ENCODE results near the gene SLC5A12. TPM values are rescaled to one million over a fixed set of nuclear protein-coding genes. Genes with fewer than 3 reads are reported as not detected.

SLC5A12 gene
- total and polyA plus RNA-seq, 3 experiments from 2014 or later: not detected

- Mint-ChIP-seq H3K4me3 (no peak overlapping the region), H3K27ac (no peak overlapping the region), H3K36me3 (no peaks in the 10 kb centered on the region), H3K27me3 (peaks cover 0 to 1% of the 10 kb centered on the region in 2 donors), H3K9me3 (peaks cover 0 to 12% (median 7%) of the 10 kb centered on the region in 5 donors), H3K4me1 (no peaks in the 10 kb centered on the region)
- no peaks in the 10 kb centered on the region for H3K4me1 ChIP-seq (ENCODE audit: insufficient read depth, low read length)
- no peaks in the 10 kb centered on the region for H3K27me3 ChIP-seq (ENCODE audit: insufficient read depth, low read length, poor library complexity, severe bottlenecking)
- H3K36me3 ChIP-seq (ENCODE audit: insufficient read depth, low read length): no peaks in the 10 kb centered on the region
- H3K27ac ChIP-seq (ENCODE audit: low read depth, low read length): no peak overlapping the region
- no peaks in the 10 kb centered on the region for H3K9me3 ChIP-seq (ENCODE audit: low read length)
- no peak for DNase-seq
- no peak overlapping the region for H3K4me3 ChIP-seq (ENCODE audit: low read length)
- CTCF ChIA-PET: no interaction called here
- POLR2A ChIA-PET: no interaction called here
Observed at GRCh38 chr11:26715133-26715532, 6.7 kb downstream of the SLC5A12 start.

GRCh38 chr11:26712497-26712896 is 9.4 kb downstream of the SLC5A12 start:
- H3K4me1 Mint-ChIP-seq: no peaks in the 10 kb centered on the region
- no peaks in the 10 kb centered on the region for H3K27me3 Mint-ChIP-seq
- no peaks in the 10 kb centered on the region for H3K4me1 ChIP-seq (ENCODE audit: insufficient read depth, low read length)
- no peak overlapping the region for H3K4me3 ChIP-seq (ENCODE audit: low read length)
- no peak overlapping the region for H3K4me3 Mint-ChIP-seq
- H3K9me3 ChIP-seq (ENCODE audit: low read length): no peaks in the 10 kb centered on the region
- POLR2A ChIA-PET: no interaction called here
- no peaks in the 10 kb centered on the region for H3K27me3 ChIP-seq (ENCODE audit: insufficient read depth, low read length, poor library complexity, severe bottlenecking)
- peaks cover 0 to 4% (median 0%) of the 10 kb centered on the region in 5 donors for H3K9me3 Mint-ChIP-seq
- DNase-seq: no peak
- H3K27ac ChIP-seq (ENCODE audit: low read depth, low read length): no peak overlapping the region
- no peak overlapping the region for H3K27ac Mint-ChIP-seq
- H3K36me3 ChIP-seq (ENCODE audit: insufficient read depth, low read length): no peaks in the 10 kb centered on the region
- CTCF ChIA-PET: no interaction called here
- no peaks in the 10 kb centered on the region for H3K36me3 Mint-ChIP-seq

- Histone ChIP-seq H3K27me3 (ENCODE audit: insufficient read depth, low read length, poor library complexity, severe bottlenecking) (no peaks in the 10 kb centered on the region), H3K4me3 (ENCODE audit: low read length) (no peak overlapping the region), H3K36me3 (ENCODE audit: insufficient read depth, low read length) (no peaks in the 10 kb centered on the region), H3K4me1 (ENCODE audit: insufficient read depth, low read length) (no peaks in the 10 kb centered on the region), H3K9me3 (ENCODE audit: low read length) (no peaks in the 10 kb centered on the region), H3K27ac (ENCODE audit: low read depth, low read length) (no peak overlapping the region)
- H3K36me3 Mint-ChIP-seq: no peaks in the 10 kb centered on the region
- POLR2A ChIA-PET: no interaction called here
- no peak for DNase-seq
- no peaks in the 10 kb centered on the region for H3K27me3 Mint-ChIP-seq
- H3K9me3 Mint-ChIP-seq: peaks cover 0 to 4% (median 0%) of the 10 kb centered on the region in 5 donors
- no peak overlapping the region for H3K4me3 Mint-ChIP-seq
- no peak overlapping the region for H3K27ac Mint-ChIP-seq
- CTCF ChIA-PET: no interaction called here
- H3K4me1 Mint-ChIP-seq: no peaks in the 10 kb centered on the region
Observed at GRCh38 chr11:26710489-26710888, 11.4 kb downstream of the SLC5A12 start.

- CTCF ChIA-PET: no interaction called here
- H3K9me3 ChIP-seq (ENCODE audit: low read length): no peaks in the 10 kb centered on the region
- Mint-ChIP-seq H3K36me3 (no peaks in the 10 kb centered on the region), H3K9me3 (peaks cover 0 to 5% (median 4%) of the 10 kb centered on the region in 5 donors), H3K4me1 (no peaks in the 10 kb centered on the region), H3K4me3 (no peak overlapping the region), H3K27ac (no peak overlapping the region), H3K27me3 (no peaks in the 10 kb centered on the region)
- H3K4me1 ChIP-seq (ENCODE audit: insufficient read depth, low read length): no peaks in the 10 kb centered on the region
- POLR2A ChIA-PET: no interaction called here
- no peak overlapping the region for H3K27ac ChIP-seq (ENCODE audit: low read depth, low read length)
- no peaks in the 10 kb centered on the region for H3K27me3 ChIP-seq (ENCODE audit: insufficient read depth, low read length, poor library complexity, severe bottlenecking)
- H3K36me3 ChIP-seq (ENCODE audit: insufficient read depth, low read length): no peaks in the 10 kb centered on the region
- DNase-seq: no peak
- H3K4me3 ChIP-seq (ENCODE audit: low read length): no peak overlapping the region
Observed at GRCh38 chr11:26708736-26709456, 13.0 kb downstream of the SLC5A12 start.

- no peaks in the 10 kb centered on the region for H3K27me3 ChIP-seq (ENCODE audit: insufficient read depth, low read length, poor library complexity, severe bottlenecking)
- Mint-ChIP-seq H3K4me3 (no peak overlapping the region), H3K27me3 (no peaks in the 10 kb centered on the region), H3K9me3 (peaks cover 0 to 5% (median 1%) of the 10 kb centered on the region in 5 donors), H3K27ac (no peak overlapping the region), H3K36me3 (no peaks in the 10 kb centered on the region), H3K4me1 (no peaks in the 10 kb centered on the region)
- no peak overlapping the region for H3K4me3 ChIP-seq (ENCODE audit: low read length)
- H3K9me3 ChIP-seq (ENCODE audit: low read length): no peaks in the 10 kb centered on the region
- POLR2A ChIA-PET: no interaction called here
- H3K36me3 ChIP-seq (ENCODE audit: insufficient read depth, low read length): no peaks in the 10 kb centered on the region
- DNase-seq: no peak
- no peak overlapping the region for H3K27ac ChIP-seq (ENCODE audit: low read depth, low read length)
- no peaks in the 10 kb centered on the region for H3K4me1 ChIP-seq (ENCODE audit: insufficient read depth, low read length)
- CTCF ChIA-PET: no interaction called here
Observed at GRCh38 chr11:26706181-26706580, 15.7 kb downstream of the SLC5A12 start.

GRCh38 chr11:26704249-26704648 is 17.6 kb downstream of the SLC5A12 start:
- no peak for DNase-seq
- Mint-ChIP-seq H3K27ac (no peak overlapping the region), H3K27me3 (no peaks in the 10 kb centered on the region), H3K4me1 (no peaks in the 10 kb centered on the region), H3K9me3 (peaks cover 0 to 11% (median 4%) of the 10 kb centered on the region in 5 donors), H3K36me3 (no peaks in the 10 kb centered on the region), H3K4me3 (no peak overlapping the region)
- no peak overlapping the region for H3K27ac ChIP-seq (ENCODE audit: low read depth, low read length)
- H3K4me3 ChIP-seq (ENCODE audit: low read length): no peak overlapping the region
- H3K36me3 ChIP-seq (ENCODE audit: insufficient read depth, low read length): no peaks in the 10 kb centered on the region
- no peaks in the 10 kb centered on the region for H3K27me3 ChIP-seq (ENCODE audit: insufficient read depth, low read length, poor library complexity, severe bottlenecking)
- no peaks in the 10 kb centered on the region for H3K9me3 ChIP-seq (ENCODE audit: low read length)
- CTCF ChIA-PET: no interaction called here
- POLR2A ChIA-PET: no interaction called here
- H3K4me1 ChIP-seq (ENCODE audit: insufficient read depth, low read length): no peaks in the 10 kb centered on the region

- no peak overlapping the region for H3K27ac Mint-ChIP-seq
- no peak overlapping the region for H3K4me3 Mint-ChIP-seq
- Histone ChIP-seq H3K4me1 (ENCODE audit: insufficient read depth, low read length) (no peaks in the 10 kb centered on the region), H3K27ac (ENCODE audit: low read depth, low read length) (no peak overlapping the region), H3K9me3 (ENCODE audit: low read length) (no peaks in the 10 kb centered on the region), H3K36me3 (ENCODE audit: insufficient read depth, low read length) (no peaks in the 10 kb centered on the region), H3K4me3 (ENCODE audit: low read length) (no peak overlapping the region), H3K27me3 (ENCODE audit: insufficient read depth, low read length, poor library complexity, severe bottlenecking) (no peaks in the 10 kb centered on the region)
- DNase-seq: no peak
- peaks cover 0 to 11% (median 4%) of the 10 kb centered on the region in 5 donors for H3K9me3 Mint-ChIP-seq
- H3K4me1 Mint-ChIP-seq: no peaks in the 10 kb centered on the region
- CTCF ChIA-PET: no interaction called here
- H3K27me3 Mint-ChIP-seq: no peaks in the 10 kb centered on the region
- H3K36me3 Mint-ChIP-seq: no peaks in the 10 kb centered on the region
- POLR2A ChIA-PET: no interaction called here
Observed at GRCh38 chr11:26703411-26704191, 18.3 kb downstream of the SLC5A12 start.

- ChIA-PET POLR2A (no interaction called here), CTCF (no interaction called here)
- no peak overlapping the region for H3K4me3 ChIP-seq (ENCODE audit: low read length)
- H3K27ac Mint-ChIP-seq: no peak overlapping the region
- H3K9me3 ChIP-seq (ENCODE audit: low read length): no peaks in the 10 kb centered on the region
- no peak overlapping the region for H3K4me3 Mint-ChIP-seq
- no peak for DNase-seq
- no peak overlapping the region for H3K27ac ChIP-seq (ENCODE audit: low read depth, low read length)
- H3K4me1 ChIP-seq (ENCODE audit: insufficient read depth, low read length): no peaks in the 10 kb centered on the region
- no peaks in the 10 kb centered on the region for H3K27me3 Mint-ChIP-seq
- no peaks in the 10 kb centered on the region for H3K36me3 Mint-ChIP-seq
- no peaks in the 10 kb centered on the region for H3K27me3 ChIP-seq (ENCODE audit: insufficient read depth, low read length, poor library complexity, severe bottlenecking)
- H3K4me1 Mint-ChIP-seq: no peaks in the 10 kb centered on the region
- peaks cover 0 to 11% (median 4%) of the 10 kb centered on the region in 5 donors for H3K9me3 Mint-ChIP-seq
- no peaks in the 10 kb centered on the region for H3K36me3 ChIP-seq (ENCODE audit: insufficient read depth, low read length)
Observed at GRCh38 chr11:26702406-26702805, 19.5 kb downstream of the SLC5A12 start.
